Sciatic nerve (tissue), 2 donors: Measurements from ENCODE around the gene RNF126. TPM values are rescaled to one million over a fixed set of nuclear protein-coding genes. Genes with fewer than 3 reads are reported as not detected.
A peak's percentile ranks its signal among the peaks of the same experiment; 100 is the strongest.
"Not testable (repeated sequence)": the region's sequence is repeated elsewhere in the genome, so short reads cannot be mapped to it uniquely, and the experiment has no call there.

Source experiments
- ATAC-seq: fragments of 200-7000 bp; cut with Tn5 transposase; one replicate; pipeline ENCODE4 v1.9.1; 2020; ENCODE audit warnings: mild to moderate bottlenecking, moderate library complexity
- DNase-seq: peaks from one replicate; pipeline ENCODE4 v3.0.0-alpha.2; 2020; ENCODE audit warnings: low spot score
- intact Hi-C: fragments of 100-400 bp; cut with DNase I; formaldehyde crosslinking; loops from one replicate; pipeline ENCODE4 v1.14.2; 2022
- total RNA-seq: library from RNA; stranded (reverse); fragmentation: NEBNext Ultra II Directional; extraction: Animal tissue kit (Norgen Biotek cat#: 25700); gene quantifications from one replicate; pipeline ENCODE4 v1.2.1, GENCODE V29; 2021
- donor health status: DM: no; HTN: no; CAD: no.
- donor health status: DM: no; HTN: no; CAD: no.

The RNF126 gene
- total RNA-seq, 1 donor from 2014 or later = 33.1 TPM

- ATAC-seq, intact Hi-C loops, DNase-seq: not testable (repeated sequence)
Observed at GRCh38 chr19:668675-669434, 5.8 kb upstream of the RNF126 start.

GRCh38 chr19:666985-667573 is 4.1 kb upstream of the RNF126 start:
- DNase-seq, intact Hi-C loops, ATAC-seq: not testable (repeated sequence)

- intact Hi-C loops = loop anchor here (2.0 kb wide), 1 partner anchor 70 kb away; no protein-coding TSS in a partner anchor
- peak; percentile 65 for ATAC-seq
- peak; percentile 91 for DNase-seq
Observed at GRCh38 chr19:664913-665443, 2.0 kb upstream of the RNF126 start.

GRCh38 chr19:663682-664117 is 686 bp upstream of the RNF126 start:
- DNase-seq (no peak), ATAC-seq (peak; percentile 53)
- intact Hi-C loops = loop anchor here (2.0 kb wide), 1 partner anchor 71 kb away; no protein-coding TSS in a partner anchor

- DNase-seq = no peak
- intact Hi-C loops = no loop called here
- ATAC-seq = no peak
Observed at GRCh38 chr19:662207-662961, 630 bp downstream of the RNF126 start.

- no peak for ATAC-seq
- intact Hi-C loops = no loop called here
Observed at GRCh38 chr19:661427-662196, 1.4 kb downstream of the RNF126 start.

GRCh38 chr19:660793-661426 is 2.1 kb downstream of the RNF126 start:
- no peak for DNase-seq
- intact Hi-C loops = no loop called here
- no peak for ATAC-seq

More at GRCh38 chr19:661427-662196, 1.4 kb downstream of the RNF126 start:
- no peak for DNase-seq

- no peak for ATAC-seq
- DNase-seq = no peak
- intact Hi-C loops = no loop called here
Observed at GRCh38 chr19:658916-659839, 3.8 kb downstream of the RNF126 start.

GRCh38 chr19:658059-658839 is 4.8 kb downstream of the RNF126 start:
- no peak for ATAC-seq
- no peak for DNase-seq
- intact Hi-C loops = no loop called here

- intact Hi-C loops = no loop called here
- no peak for DNase-seq
- ATAC-seq = no peak
Observed at GRCh38 chr19:657611-658010, 5.4 kb downstream of the RNF126 start.

- intact Hi-C loops = no loop called here
- DNase-seq (no peak), ATAC-seq (no peak)
Observed at GRCh38 chr19:656751-657559, 6.1 kb downstream of the RNF126 start.

- DNase-seq (no peak), ATAC-seq (no peak)
- intact Hi-C loops = no loop called here
Observed at GRCh38 chr19:655691-656090, 7.3 kb downstream of the RNF126 start.

- ATAC-seq = no peak
- intact Hi-C loops = no loop called here
- DNase-seq = no peak
Observed at GRCh38 chr19:653425-653824, 9.6 kb downstream of the RNF126 start.

- intact Hi-C loops = no loop called here
- ATAC-seq = no peak
Observed at GRCh38 chr19:652467-653389, 10.3 kb downstream of the RNF126 start.

GRCh38 chr19:651991-652390 is 11.0 kb downstream of the RNF126 start:
- DNase-seq = no peak
- intact Hi-C loops = no loop called here
- no peak for ATAC-seq

More at GRCh38 chr19:652467-653389, 10.3 kb downstream of the RNF126 start:
- DNase-seq = no peak
